ENCODE data around the gene PM20D2.

DNA sequence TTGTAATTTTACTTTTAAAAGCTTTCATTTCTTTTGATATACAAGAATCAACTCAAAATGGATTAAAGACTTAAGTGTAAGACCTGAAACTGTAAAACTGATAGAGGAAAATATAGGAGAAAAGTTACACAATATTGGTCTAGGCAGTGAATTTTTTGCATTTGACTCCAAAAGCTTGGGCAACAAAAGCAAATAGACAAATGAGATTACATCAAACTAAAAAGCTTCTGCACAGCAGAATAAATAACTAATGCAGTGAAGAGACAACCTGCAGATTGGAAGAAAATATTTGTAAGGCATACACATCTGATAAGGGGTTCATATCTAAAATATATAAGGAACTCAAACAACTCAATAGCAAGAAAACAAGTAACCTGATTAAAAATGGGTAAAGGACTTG is 68.3 kb downstream of the PM20D2 start:
- TF ChIP-seq POLR2A (IDR thresholded peaks at IDR 0.05) (no peak), POLR2AphosphoS5 (IDR thresholded peaks at IDR 0.05) (no peak)
- TF ChIP-seq, protein P1, sequence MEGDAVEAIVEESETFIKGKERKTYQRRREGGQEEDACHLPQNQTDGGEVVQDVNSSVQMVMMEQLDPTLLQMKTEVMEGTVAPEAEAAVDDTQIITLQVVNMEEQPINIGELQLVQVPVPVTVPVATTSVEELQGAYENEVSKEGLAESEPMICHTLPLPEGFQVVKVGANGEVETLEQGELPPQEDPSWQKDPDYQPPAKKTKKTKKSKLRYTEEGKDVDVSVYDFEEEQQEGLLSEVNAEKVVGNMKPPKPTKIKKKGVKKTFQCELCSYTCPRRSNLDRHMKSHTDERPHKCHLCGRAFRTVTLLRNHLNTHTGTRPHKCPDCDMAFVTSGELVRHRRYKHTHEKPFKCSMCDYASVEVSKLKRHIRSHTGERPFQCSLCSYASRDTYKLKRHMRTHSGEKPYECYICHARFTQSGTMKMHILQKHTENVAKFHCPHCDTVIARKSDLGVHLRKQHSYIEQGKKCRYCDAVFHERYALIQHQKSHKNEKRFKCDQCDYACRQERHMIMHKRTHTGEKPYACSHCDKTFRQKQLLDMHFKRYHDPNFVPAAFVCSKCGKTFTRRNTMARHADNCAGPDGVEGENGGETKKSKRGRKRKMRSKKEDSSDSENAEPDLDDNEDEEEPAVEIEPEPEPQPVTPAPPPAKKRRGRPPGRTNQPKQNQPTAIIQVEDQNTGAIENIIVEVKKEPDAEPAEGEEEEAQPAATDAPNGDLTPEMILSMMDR (IDR thresholded peaks at IDR 0.05) = no peak

Data from prostate gland (tissue), 2 donors.